Measurements from ENCODE around the gene NFATC2.

- no peak for TF ChIP-seq CTCF (conservative IDR thresholded peaks at IDR 0.05 in 1 of 2, IDR thresholded peaks at IDR 0.05 in 1 of 2; ENCODE audit: extremely low read depth in 1 of 2, insufficient read depth in 1 of 2, low read depth in 1 of 2, low read length in 2 of 2)
- TF ChIP-seq EZH2 (IDR thresholded peaks at IDR 0.05; ENCODE audit: borderline replicate concordance, low read length), result no peak
Measured at GRCh38 chr20:51398552-51398951, 144.0 kb downstream of the NFATC2 start.

All from mammary epithelial cell (primary cell).